HuH-7 (cell line): Measurements from ENCODE around the gene KCNMB3.

Experiments used
- DNase-seq: peaks from one replicate; pipeline ENCODE4 v3.0.0; 2011; ENCODE audit warnings: low spot score

KCNMB3 gene

DNA sequence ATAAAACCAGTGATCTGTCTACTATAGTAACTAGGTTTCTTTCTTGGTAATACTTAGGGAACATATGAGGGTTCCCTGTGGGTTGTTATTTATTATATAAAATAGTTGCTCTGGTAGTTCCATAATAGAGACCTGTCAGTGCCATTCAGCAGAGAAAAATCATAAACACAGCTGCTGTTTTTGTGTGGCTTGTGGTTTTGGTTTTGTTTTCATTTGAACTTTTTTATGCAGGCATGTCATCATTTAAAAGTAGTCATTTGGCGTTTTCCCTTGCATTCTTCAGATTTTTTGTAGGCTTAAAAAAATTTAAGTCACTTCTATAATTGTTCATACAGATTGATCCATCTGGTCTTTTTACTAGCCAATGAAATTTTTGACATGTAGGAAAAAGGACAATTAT is 54.8 kb downstream of the KCNMB3 start:
- no peak for DNase-seq

DNA sequence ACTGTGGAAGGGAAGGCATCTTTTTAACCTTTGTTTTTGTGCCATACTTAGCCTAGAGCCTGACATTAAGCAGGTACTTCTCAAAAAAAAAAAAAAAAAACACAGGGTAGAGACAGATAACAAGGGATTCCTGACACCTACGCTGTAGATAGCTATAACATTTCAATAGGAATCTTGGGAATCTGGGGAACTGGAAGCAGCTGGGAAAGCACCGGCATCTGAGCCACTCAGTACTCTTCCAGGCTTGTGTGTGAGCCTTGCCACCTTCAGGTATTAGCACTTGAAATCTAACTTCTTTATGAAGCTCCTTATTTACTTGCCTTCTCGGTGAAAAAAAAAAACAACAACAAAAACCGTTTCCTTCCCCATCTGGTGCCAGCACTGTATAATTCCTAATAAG is 56.0 kb downstream of the KCNMB3 start:
- no peak for DNase-seq
